Measurements from ENCODE around the gene FURIN.
"Not testable (repeated sequence)": the region's sequence is repeated elsewhere in the genome, so short reads cannot be mapped to it uniquely, and the experiment has no call there.

GRCh38 chr15:90922712-90923322 is 54.4 kb downstream of the FURIN start:
- TF ChIP-seq CTCF (IDR thresholded peaks at IDR 0.05; ENCODE audit: poor library complexity); EZH2 (IDR thresholded peaks at IDR 0.05; ENCODE audit: borderline replicate concordance); EZH2phosphoT487 (IDR thresholded peaks at IDR 0.05; ENCODE audit: low read depth, severe bottlenecking, unreplicated experiment): not testable (repeated sequence)
